Aorta (tissue), 5 donors: ENCODE results near the gene INPP5D. TPM values are rescaled to one million over a fixed set of nuclear protein-coding genes. Genes with fewer than 3 reads are reported as not detected.

ENCODE experiments used
- ATAC-seq: fragments of 200-7000 bp; cut with Tn5 transposase; one replicate; pipeline ENCODE4 v1.9.1; 2022; ENCODE audit warnings: moderate library complexity; ENCODE audit not compliant: low FRiP score
- DNase-seq, 2 donors: peaks; one replicate each; pipeline ENCODE4 v3.0.0-alpha.2; 2020
- H3K27ac ChIP-seq, 2 donors: one replicate each; pipeline ENCODE4 v1.5.1; 2013; ENCODE audit warnings: low read length in 2 of 2, mild to moderate bottlenecking in 2 of 2, moderate library complexity in 2 of 2, control low read depth in 1 of 2, inconsistent platforms in 1 of 2, low read depth in 1 of 2
- H3K27me3 ChIP-seq, 2 donors: one replicate each; pipeline ENCODE4 v1.6.1; 2013; ENCODE audit warnings: control low read depth in 1 of 2, low read length in 1 of 2, mild to moderate bottlenecking in 1 of 2, moderate library complexity in 1 of 2; ENCODE audit not compliant: insufficient read depth in 2 of 2, control insufficient read depth in 1 of 2
- H3K36me3 ChIP-seq, 2 donors: one replicate each; pipeline ENCODE4 v1.6.1; 2013; ENCODE audit warnings: control low read depth in 1 of 2, low read length in 1 of 2, mild to moderate bottlenecking in 1 of 2; ENCODE audit not compliant: insufficient read depth in 2 of 2, control insufficient read depth in 1 of 2
- H3K4me1 ChIP-seq, 2 donors: one replicate each; pipeline ENCODE4 v1.6.1; 2013; ENCODE audit warnings: low read length in 2 of 2, control low read depth in 1 of 2, mild to moderate bottlenecking in 1 of 2, moderate library complexity in 1 of 2; ENCODE audit not compliant: insufficient read depth in 2 of 2, control insufficient read depth in 1 of 2
- H3K4me3 ChIP-seq, 2 donors: one replicate each; pipeline ENCODE4 v1.5.1; 2013; ENCODE audit warnings: low read length in 2 of 2, control low read depth in 1 of 2, mild to moderate bottlenecking in 1 of 2
- H3K9me3 ChIP-seq: one replicate; pipeline ENCODE4 v1.6.1; 2013; ENCODE audit warnings: mild to moderate bottlenecking, low read length; ENCODE audit not compliant: control insufficient read depth
- WGBS, 2 donors: extraction: QIAGEN DNeasy Blood & Tissue Kit; methylation state at CpG; one replicate each; pipeline ENCODE4 v1.1.7; 2013; 5-methylcytosine and 5-hydroxymethylcytosine counted together
- intact Hi-C, 2 donors: fragments of 100-400 bp; cut with DNase I; formaldehyde crosslinking; loops; one replicate each; pipeline versions ENCODE4 v1.14.2 to v1.15.0; 2022
- polyA plus RNA-seq, 2 donors: library from polyadenylated mRNA; stranded (reverse); fragments of 200-250 nt; gene quantifications; one replicate each; pipeline ENCODE4 v1.2.3, GENCODE V29; 2013
- total RNA-seq, 2 donors: library from RNA; stranded (reverse); fragmentation: NEBNext Ultra II Directional; extraction: Animal tissue kit (Norgen Biotek cat#: 25700); gene quantifications; one replicate each; pipeline ENCODE4 v1.2.1, GENCODE V29; 2021
- donor health status: healthy with polysubstance abuse.
- donor health status: Bipolar disorder and iron deficiency.
- donor health status: DM: no; HTN: no; CAD: no.
- donor health status: DM: no; HTN: no; CAD: no.
- donor health status: DM: yes; HTN: yes; CAD: no.

The INPP5D gene
- total and polyA plus RNA-seq, 4 donors = 0.95 to 51.2 (median 17.2) TPM

GRCh38 chr2:233137040-233137439 lies 76.9 kb downstream of the INPP5D start:
- Histone ChIP-seq H3K4me1 (no peaks in the 10 kb centered on the region), H3K27me3 (peaks cover 0 to 1% of the 10 kb centered on the region in 2 donors), H3K4me3 (no peak overlapping the region), H3K27ac (no peak overlapping the region), H3K36me3 (no peaks in the 10 kb centered on the region), H3K9me3 (no peaks in the 10 kb centered on the region)
- ATAC-seq (no peak), DNase-seq (no peak)
- intact Hi-C loops = no loop called here
- 86 to 93% methylated on average over 2 of the region's 2 CpGs for WGBS, 2 donors

GRCh38 chr2:233140077-233140585 lies 80.0 kb downstream of the INPP5D start:
- ATAC-seq (no peak), DNase-seq (peak in 1 of 2 donors; percentile 47)
- no peak overlapping the region for H3K27ac ChIP-seq
- intact Hi-C loops = no loop called here
- no peaks in the 10 kb centered on the region for H3K27me3 ChIP-seq
- H3K4me1 ChIP-seq = no peaks in the 10 kb centered on the region
- H3K36me3 ChIP-seq = no peaks in the 10 kb centered on the region
- H3K9me3 ChIP-seq = no peaks in the 10 kb centered on the region
- 49 to 60% methylated on average over 5 of the region's 5 CpGs for WGBS, 2 donors
- H3K4me3 ChIP-seq = no peak overlapping the region

- intact Hi-C loops = no loop called here
- H3K36me3 ChIP-seq = no peaks in the 10 kb centered on the region
- no peak for DNase-seq
- H3K9me3 ChIP-seq = no peaks in the 10 kb centered on the region
- H3K27ac ChIP-seq = no peak overlapping the region
- no peak for ATAC-seq
- H3K4me1 ChIP-seq = no peaks in the 10 kb centered on the region
- no peak overlapping the region for H3K4me3 ChIP-seq
- 61 to 68% methylated on average over 7 of the region's 7 CpGs for WGBS, 2 donors
- H3K27me3 ChIP-seq = no peaks in the 10 kb centered on the region
Measured at GRCh38 chr2:233140978-233141377, 80.8 kb downstream of the INPP5D start.

GRCh38 chr2:233141901-233142300 lies 81.8 kb downstream of the INPP5D start:
- ATAC-seq = no peak
- Histone ChIP-seq H3K4me3 (no peak overlapping the region), H3K27me3 (no peaks in the 10 kb centered on the region), H3K36me3 (no peaks in the 10 kb centered on the region), H3K4me1 (no peaks in the 10 kb centered on the region), H3K27ac (no peak overlapping the region), H3K9me3 (no peaks in the 10 kb centered on the region)
- WGBS, 2 donors = 35 to 38% methylated on average over 4 of the region's 4 CpGs
- DNase-seq = no peak
- intact Hi-C loops = no loop called here

- Histone ChIP-seq H3K27ac (no peak overlapping the region), H3K9me3 (no peaks in the 10 kb centered on the region), H3K36me3 (no peaks in the 10 kb centered on the region), H3K27me3 (no peaks in the 10 kb centered on the region), H3K4me1 (no peaks in the 10 kb centered on the region), H3K4me3 (no peak overlapping the region)
- 61 to 64% methylated on average over 6 of the region's 6 CpGs for whole genome bisulfite sequencing, 2 donors
- ATAC-seq = no peak
- intact Hi-C loops = no loop called here
- no peak for DNase-seq
Measured at GRCh38 chr2:233142355-233142897, 82.3 kb downstream of the INPP5D start.

GRCh38 chr2:233143700-233144331 lies 83.7 kb downstream of the INPP5D start:
- WGBS, 2 donors = 96 to 97% methylated on average over 3 of the region's 3 CpGs
- ATAC-seq (no peak), DNase-seq (peak in 1 of 2 donors; percentile 3)
- Histone ChIP-seq H3K27ac (no peak overlapping the region), H3K9me3 (no peaks in the 10 kb centered on the region), H3K36me3 (no peaks in the 10 kb centered on the region), H3K4me1 (no peaks in the 10 kb centered on the region), H3K27me3 (no peaks in the 10 kb centered on the region), H3K4me3 (no peak overlapping the region)
- intact Hi-C loops = no loop called here

GRCh38 chr2:233145726-233146125 lies 85.6 kb downstream of the INPP5D start:
- ATAC-seq (no peak), DNase-seq (peak in 1 of 2 donors; percentile 14)
- Histone ChIP-seq H3K36me3 (no peaks in the 10 kb centered on the region), H3K9me3 (no peaks in the 10 kb centered on the region), H3K27ac (no peak overlapping the region), H3K4me3 (no peak overlapping the region), H3K27me3 (no peaks in the 10 kb centered on the region), H3K4me1 (no peaks in the 10 kb centered on the region)
- 86 to 89% methylated on average over 8 of the region's 8 CpGs for WGBS, 2 donors
- intact Hi-C loops = no loop called here

- intact Hi-C loops = no loop called here
- H3K27me3 ChIP-seq = no peaks in the 10 kb centered on the region
- 88 to 90% methylated on average over 11 of the region's 11 CpGs for WGBS, 2 donors
- H3K27ac ChIP-seq = no peak overlapping the region
- no peak overlapping the region for H3K4me3 ChIP-seq
- H3K36me3 ChIP-seq = no peaks in the 10 kb centered on the region
- H3K9me3 ChIP-seq = no peaks in the 10 kb centered on the region
- H3K4me1 ChIP-seq = no peaks in the 10 kb centered on the region
- peak in 1 of 2 donors; percentile 32 for DNase-seq
- ATAC-seq = no peak
Measured at GRCh38 chr2:233146194-233146593, 86.1 kb downstream of the INPP5D start.
